Activated CD4-positive, alpha-beta memory T cell treated with anti-CD3 and anti-CD28 coated beads for 36 hours (primary cell): ENCODE results near the gene UBN1. TPM values are rescaled to one million over a fixed set of nuclear protein-coding genes. Genes with fewer than 3 reads are reported as not detected.

Source experiments
- CTCF ChIA-PET: fragments of 350-600 bp; sonication (Branson Sonifier 250); formaldehyde crosslinking; loops from one replicate; lab custom pipeline; 2021; ENCODE audit warnings: antibody characterized with exemption, inconsistent platforms; lab: Charles Lee
- POLR2A ChIA-PET: fragments of 350-600 bp; sonication (Branson Sonifier 250); formaldehyde crosslinking; loops from one replicate; lab custom pipeline; 2021; ENCODE audit warnings: antibody characterized with exemption; lab: Charles Lee
- DNase-seq: peaks from one replicate; pipeline ENCODE4 v3.0.0-alpha.2; 2020
- H3K27ac Mint-ChIP-seq: one replicate; pipeline ENCODE4 v1.8.0; 2021; ENCODE audit warnings: mixed read lengths
- H3K27me3 Mint-ChIP-seq: one replicate; pipeline ENCODE4 v1.8.0; 2021; ENCODE audit warnings: mixed read lengths
- H3K36me3 Mint-ChIP-seq: one replicate; pipeline ENCODE4 v1.8.0; 2021; ENCODE audit warnings: mixed read lengths
- H3K4me1 Mint-ChIP-seq: one replicate; pipeline ENCODE4 v1.8.0; 2021; ENCODE audit warnings: low read depth, mixed read lengths
- H3K4me3 Mint-ChIP-seq: one replicate; pipeline ENCODE4 v1.8.0; 2021; ENCODE audit warnings: mild to moderate bottlenecking, mixed read lengths
- H3K9me3 Mint-ChIP-seq: one replicate; pipeline ENCODE4 v1.8.0; 2021; ENCODE audit warnings: mixed read lengths
- intact Hi-C: fragments of 100-400 bp; cut with micrococcal nuclease; formaldehyde crosslinking; loops from one replicate; pipeline ENCODE4 v1.15.1; 2023
- total RNA-seq, 2 experiments: library from RNA; stranded (reverse); gene quantifications; one replicate each; pipeline ENCODE4 v1.2.3, GENCODE V29; 2021

Gene UBN1
- total RNA-seq, 2 experiments from 2014 or later = 24.4 TPM

DNA sequence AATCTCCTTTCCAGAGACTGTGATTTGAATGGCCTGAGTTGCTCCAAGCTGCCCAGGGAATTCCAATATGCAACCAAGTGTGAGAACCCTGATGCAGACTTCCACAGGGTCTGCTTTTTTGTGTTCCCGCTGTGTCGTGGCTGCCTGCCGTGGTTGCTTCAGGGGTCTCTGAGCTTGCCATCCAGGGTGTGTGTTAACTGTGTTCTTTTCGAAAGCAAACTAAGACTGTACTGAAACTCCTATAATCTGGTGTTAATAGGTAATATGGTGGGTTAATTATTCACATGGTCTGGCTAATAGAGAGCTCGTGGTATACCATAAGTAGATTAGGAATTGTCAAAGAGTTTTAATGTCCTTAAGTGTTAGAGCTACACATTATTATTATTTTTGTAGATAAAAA lies 20.7 kb downstream of the UBN1 start:
- no peak for DNase-seq
- ChIA-PET CTCF (no interaction called here), POLR2A (no interaction called here)
- intact Hi-C loops = no loop called here
- Mint-ChIP-seq H3K27me3 (no peaks in the 10 kb centered on the region), H3K4me1 (peaks cover 6% of the 10 kb centered on the region), H3K4me3 (no peak overlapping the region), H3K36me3 (peaks cover 22% of the 10 kb centered on the region), H3K27ac (no peak overlapping the region), H3K9me3 (no peaks in the 10 kb centered on the region)

DNA sequence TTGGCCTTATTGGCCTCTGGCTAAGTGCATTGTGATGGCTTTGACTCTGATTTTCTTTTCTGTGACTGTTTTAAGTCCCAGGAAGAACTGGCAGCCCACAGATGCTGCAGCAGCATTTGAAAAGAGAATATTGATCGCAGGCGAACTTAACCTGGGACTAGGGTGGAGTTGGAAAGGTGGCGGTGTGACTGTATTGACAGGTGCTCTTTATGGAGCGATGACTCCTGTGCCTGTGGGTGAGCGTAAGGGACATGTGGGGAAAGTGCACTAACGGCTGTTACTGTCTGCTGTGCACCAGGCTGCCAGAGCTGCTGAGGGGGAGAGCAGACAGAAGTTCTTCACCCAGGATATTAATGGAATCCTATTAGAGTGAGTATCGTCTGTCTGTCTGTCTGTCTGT lies 21.3 kb downstream of the UBN1 start:
- CTCF ChIA-PET = no interaction called here
- peaks cover 24% of the 10 kb centered on the region for H3K36me3 Mint-ChIP-seq

DNA sequence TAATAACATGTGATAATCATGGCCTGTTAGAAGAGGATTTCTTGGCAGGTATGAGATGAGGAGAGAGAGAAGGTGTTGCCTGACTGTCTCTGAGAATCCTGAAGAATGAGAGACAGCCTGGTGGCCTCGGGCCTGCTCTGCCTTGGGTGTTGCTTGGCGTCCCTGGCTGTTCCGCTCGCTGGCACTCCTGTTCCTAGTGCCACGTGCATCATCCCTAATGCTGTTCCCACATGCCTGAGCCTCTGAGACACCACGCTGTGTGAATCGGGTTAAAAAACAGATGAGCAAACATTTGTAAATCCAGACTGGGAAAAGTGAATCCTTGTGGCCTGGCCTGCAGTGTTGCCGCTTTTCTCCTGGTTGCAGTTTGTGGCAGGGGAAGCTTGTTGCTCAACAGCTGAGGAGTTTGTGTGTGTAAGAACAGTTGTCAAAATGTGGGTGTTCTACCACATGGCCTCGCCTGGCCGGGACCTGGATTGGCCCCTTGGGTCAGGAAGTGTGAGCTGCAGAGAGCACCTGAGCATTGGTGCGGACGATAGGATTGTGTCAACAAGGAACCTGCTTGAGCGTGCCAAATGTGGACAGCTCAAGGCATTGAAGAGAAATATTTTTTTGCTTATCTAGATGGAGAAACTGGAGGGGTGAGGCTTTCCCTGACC lies 22.0 kb downstream of the UBN1 start:
- POLR2A ChIA-PET = no interaction called here
- intact Hi-C loops = no loop called here
- H3K36me3 Mint-ChIP-seq = peaks cover 21% of the 10 kb centered on the region

More for the DNA sequence above, 21.3 kb downstream of the UBN1 start:
- H3K27ac Mint-ChIP-seq = no peak overlapping the region
- POLR2A ChIA-PET = no interaction called here
- intact Hi-C loops = no loop called here
- no peaks in the 10 kb centered on the region for H3K9me3 Mint-ChIP-seq
- H3K4me3 Mint-ChIP-seq = no peak overlapping the region
- DNase-seq = no peak
- H3K27me3 Mint-ChIP-seq = no peaks in the 10 kb centered on the region
- H3K4me1 Mint-ChIP-seq = peaks cover 5% of the 10 kb centered on the region

DNA sequence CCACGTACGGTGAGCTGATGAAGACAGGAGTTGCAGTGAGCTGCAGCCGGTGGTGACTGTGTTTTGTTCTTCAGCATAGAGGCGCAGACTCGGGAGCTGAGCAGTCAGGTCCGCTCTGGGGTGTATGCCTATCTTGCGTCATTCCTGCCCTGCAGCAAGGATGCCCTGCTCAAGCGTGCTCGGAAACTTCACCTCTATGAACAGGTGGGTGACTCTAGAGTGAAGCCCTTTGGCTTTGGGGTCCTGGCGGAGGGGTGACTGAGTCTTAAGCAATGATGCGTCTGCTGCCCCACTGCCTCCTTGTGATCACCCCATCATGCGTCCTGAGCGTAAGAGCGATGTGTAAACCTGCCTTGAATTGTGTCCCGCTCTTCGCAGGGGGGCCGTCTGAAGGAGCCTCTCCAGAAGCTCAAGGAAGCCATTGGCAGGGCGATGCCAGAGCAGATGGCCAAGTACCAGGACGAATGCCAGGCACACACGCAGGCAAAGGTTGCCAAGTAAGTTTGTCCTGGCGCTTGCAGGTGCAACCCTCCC lies 22.9 kb downstream of the UBN1 start:
- H3K27ac Mint-ChIP-seq = no peak overlapping the region
- H3K27me3 Mint-ChIP-seq = no peaks in the 10 kb centered on the region
- no peak overlapping the region for H3K4me3 Mint-ChIP-seq
- no peak for DNase-seq
- peaks cover 29% of the 10 kb centered on the region for H3K36me3 Mint-ChIP-seq
- POLR2A ChIA-PET = no interaction called here
- CTCF ChIA-PET = no interaction called here
- peaks cover 2% of the 10 kb centered on the region for H3K4me1 Mint-ChIP-seq
- intact Hi-C loops = no loop called here
- H3K9me3 Mint-ChIP-seq = no peaks in the 10 kb centered on the region

More for the DNA sequence above, 22.0 kb downstream of the UBN1 start:
- Mint-ChIP-seq H3K27ac (no peak overlapping the region), H3K4me1 (peaks cover 2% of the 10 kb centered on the region), H3K9me3 (no peaks in the 10 kb centered on the region), H3K27me3 (no peaks in the 10 kb centered on the region), H3K4me3 (no peak overlapping the region)
- DNase-seq = no peak
- CTCF ChIA-PET = no interaction called here

DNA sequence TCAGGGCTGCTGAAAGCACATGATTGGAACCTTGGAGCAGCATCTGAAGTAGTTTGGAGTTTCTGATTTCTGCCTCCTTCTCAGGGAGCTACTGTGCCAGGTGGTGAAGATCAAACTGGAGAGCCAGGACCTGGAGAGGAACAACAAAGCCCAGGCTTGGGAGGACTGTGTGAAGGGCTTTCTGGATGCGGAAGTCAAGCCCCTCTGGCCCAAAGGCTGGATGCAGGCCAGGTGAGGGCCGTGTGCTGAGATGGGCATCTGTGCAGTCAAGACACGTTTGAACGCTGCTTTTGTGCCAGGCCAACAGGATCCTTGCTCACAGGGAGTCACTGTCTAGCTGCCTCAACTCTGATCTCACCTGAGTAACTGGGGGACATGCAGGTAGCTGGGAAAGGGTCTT lies 23.8 kb downstream of the UBN1 start:
- H3K36me3 Mint-ChIP-seq = peaks cover 35% of the 10 kb centered on the region
- H3K27ac Mint-ChIP-seq = no peak overlapping the region

DNA sequence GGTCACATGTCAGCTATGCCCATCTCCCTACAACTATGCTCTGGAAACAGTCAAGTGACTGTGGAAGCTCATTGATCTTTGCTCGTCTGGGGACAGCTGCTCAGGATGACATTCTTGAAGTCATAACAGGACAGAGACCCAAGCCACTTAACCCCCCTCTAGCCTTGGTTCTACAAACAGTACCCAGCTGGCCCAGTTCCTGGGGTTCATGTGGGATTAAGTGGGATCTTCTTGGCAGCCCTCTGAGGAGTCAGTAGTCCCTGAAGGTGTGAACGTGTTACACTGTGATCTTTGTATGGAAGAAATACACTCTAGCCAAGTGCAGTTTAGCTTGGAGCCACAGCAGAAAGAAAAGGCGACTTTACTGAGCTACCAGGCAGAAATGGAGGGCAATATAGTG lies 25.8 kb downstream of the UBN1 start:
- no peaks in the 10 kb centered on the region for H3K27me3 Mint-ChIP-seq
- no peak for DNase-seq
- ChIA-PET POLR2A (no interaction called here), CTCF (no interaction called here)
- peaks cover 44% of the 10 kb centered on the region for H3K36me3 Mint-ChIP-seq
- intact Hi-C loops = no loop called here
- no peak overlapping the region for H3K27ac Mint-ChIP-seq
- no peaks in the 10 kb centered on the region for H3K9me3 Mint-ChIP-seq
- H3K4me1 Mint-ChIP-seq = no peaks in the 10 kb centered on the region
- H3K4me3 Mint-ChIP-seq = no peak overlapping the region

More for the DNA sequence above, 23.8 kb downstream of the UBN1 start:
- Mint-ChIP-seq H3K4me1 (peaks cover 2% of the 10 kb centered on the region), H3K27me3 (no peaks in the 10 kb centered on the region), H3K4me3 (no peak overlapping the region), H3K9me3 (no peaks in the 10 kb centered on the region)
- intact Hi-C loops = no loop called here
- POLR2A ChIA-PET = no interaction called here
- DNase-seq = no peak
- CTCF ChIA-PET = no interaction called here

DNA sequence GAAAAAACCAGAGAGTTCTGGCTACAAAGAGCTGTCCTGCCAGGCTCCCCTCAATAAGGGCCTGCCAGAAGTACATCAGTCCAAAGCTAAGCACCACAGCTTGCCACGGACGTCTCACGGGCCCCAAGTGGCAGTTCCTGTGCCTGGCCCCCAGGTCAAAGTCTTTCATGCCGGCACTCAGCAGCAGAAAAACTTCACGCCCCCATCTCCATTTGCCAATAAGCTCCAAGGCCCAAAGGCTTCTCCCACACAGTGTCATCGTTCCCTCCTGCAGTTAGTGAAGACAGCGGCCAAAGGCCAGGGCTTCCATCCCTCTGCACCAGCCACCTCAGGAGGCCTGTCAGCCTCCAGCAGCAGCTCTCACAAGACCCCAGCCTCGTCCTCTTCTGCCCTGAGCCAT lies 27.4 kb downstream of the UBN1 start:
- no peaks in the 10 kb centered on the region for H3K4me1 Mint-ChIP-seq
- no peak overlapping the region for H3K27ac Mint-ChIP-seq
- no peaks in the 10 kb centered on the region for H3K27me3 Mint-ChIP-seq
- H3K36me3 Mint-ChIP-seq = peaks cover 42% of the 10 kb centered on the region
- CTCF ChIA-PET = no interaction called here
- POLR2A ChIA-PET = interaction anchor here (0.8 kb wide), 1 partner anchor 18 kb away, joined by 3 read pairs; no protein-coding TSS in a partner anchor
- intact Hi-C loops = no loop called here
- no peaks in the 10 kb centered on the region for H3K9me3 Mint-ChIP-seq
- H3K4me3 Mint-ChIP-seq = no peak overlapping the region
- DNase-seq = no peak

DNA sequence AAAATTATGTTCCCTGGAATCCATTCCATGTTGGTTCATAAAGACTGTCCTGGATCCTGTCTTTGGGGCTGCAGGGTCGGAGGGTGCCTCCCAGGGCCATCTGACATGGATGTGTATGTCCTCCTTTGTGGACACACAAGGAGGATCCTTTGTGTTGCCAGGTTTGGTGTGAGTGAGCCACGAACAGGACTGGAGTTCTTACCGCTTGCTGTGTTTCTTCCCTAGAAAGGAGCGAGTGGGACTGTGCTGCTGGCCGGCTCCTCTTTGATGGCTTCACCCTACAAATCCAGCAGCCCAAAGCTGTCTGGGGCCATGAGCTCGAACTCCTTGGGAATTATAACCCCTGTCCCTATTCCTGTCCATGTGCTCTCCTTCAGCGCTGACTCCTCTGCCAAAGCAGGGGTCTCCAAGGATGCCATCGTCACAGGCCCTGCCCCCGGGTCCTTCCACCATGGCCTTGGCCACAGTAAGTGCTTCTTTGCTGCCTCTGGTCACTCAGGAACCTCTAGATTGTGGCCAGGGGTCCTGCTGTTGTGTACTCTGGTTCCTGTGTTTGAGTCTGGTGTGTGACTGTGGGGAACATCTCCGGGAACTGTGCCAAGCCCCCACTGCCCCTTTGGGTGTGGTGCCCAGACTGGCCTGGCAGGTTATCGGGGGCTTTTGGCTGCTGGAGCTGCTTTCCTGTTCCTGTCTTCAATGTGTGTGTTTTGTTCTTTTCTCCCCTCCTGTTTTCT lies 29.5 kb downstream of the UBN1 start:
- intact Hi-C loops = no loop called here

DNA sequence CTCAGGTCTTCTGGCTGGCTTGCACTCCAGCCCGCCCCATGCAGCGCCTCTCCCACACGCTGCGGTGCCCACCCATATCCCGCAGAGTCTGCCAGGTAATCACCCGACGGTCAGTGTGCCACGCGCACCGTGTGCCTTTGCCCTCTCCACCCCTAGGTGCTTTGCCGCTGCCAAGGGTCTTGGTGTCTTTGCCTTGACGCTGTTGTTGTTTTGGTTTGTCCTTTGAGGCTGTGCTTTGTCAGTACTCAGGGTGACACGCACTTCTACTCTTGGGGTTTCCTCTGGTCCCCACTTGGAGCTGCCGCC lies 30.1 kb downstream of the UBN1 start:
- POLR2A ChIA-PET = no interaction called here
- Mint-ChIP-seq H3K27ac (no peak overlapping the region), H3K36me3 (peaks cover 37% of the 10 kb centered on the region), H3K9me3 (no peaks in the 10 kb centered on the region), H3K4me3 (no peak overlapping the region), H3K27me3 (no peaks in the 10 kb centered on the region), H3K4me1 (no peaks in the 10 kb centered on the region)
- intact Hi-C loops = no loop called here
- no peak for DNase-seq
- CTCF ChIA-PET = no interaction called here

More for the DNA sequence above, 29.5 kb downstream of the UBN1 start:
- CTCF ChIA-PET = no interaction called here
- Mint-ChIP-seq H3K27me3 (no peaks in the 10 kb centered on the region), H3K36me3 (peaks cover 37% of the 10 kb centered on the region), H3K9me3 (no peaks in the 10 kb centered on the region), H3K4me1 (no peaks in the 10 kb centered on the region), H3K27ac (no peak overlapping the region), H3K4me3 (no peak overlapping the region)
- no peak for DNase-seq
- POLR2A ChIA-PET = no interaction called here

DNA sequence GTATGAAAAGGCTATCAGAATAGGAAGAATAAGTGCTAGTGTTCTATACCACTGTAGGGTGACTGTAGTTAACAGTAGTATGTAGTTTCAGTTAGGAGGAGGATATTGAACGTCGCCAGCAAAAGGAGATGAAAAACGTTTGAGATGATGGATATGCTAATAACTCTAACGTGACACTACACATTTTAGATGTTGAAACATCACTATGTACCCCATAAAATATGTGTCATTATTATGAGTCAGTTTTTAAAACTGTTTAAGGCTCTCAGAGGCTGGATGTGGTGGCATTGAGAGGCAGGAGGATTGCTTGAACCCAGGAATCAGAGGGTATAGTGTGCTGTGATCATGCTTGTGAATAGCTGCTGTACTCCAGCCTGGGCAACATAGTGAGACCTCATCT lies 31.8 kb downstream of the UBN1 start:
- H3K36me3 Mint-ChIP-seq = peaks cover 45% of the 10 kb centered on the region
- intact Hi-C loops = no loop called here
- DNase-seq = no peak
- H3K27me3 Mint-ChIP-seq = no peaks in the 10 kb centered on the region
- CTCF ChIA-PET = no interaction called here
- POLR2A ChIA-PET = no interaction called here
- no peaks in the 10 kb centered on the region for H3K9me3 Mint-ChIP-seq
- no peak overlapping the region for H3K4me3 Mint-ChIP-seq
- no peaks in the 10 kb centered on the region for H3K4me1 Mint-ChIP-seq
- H3K27ac Mint-ChIP-seq = no peak overlapping the region

DNA sequence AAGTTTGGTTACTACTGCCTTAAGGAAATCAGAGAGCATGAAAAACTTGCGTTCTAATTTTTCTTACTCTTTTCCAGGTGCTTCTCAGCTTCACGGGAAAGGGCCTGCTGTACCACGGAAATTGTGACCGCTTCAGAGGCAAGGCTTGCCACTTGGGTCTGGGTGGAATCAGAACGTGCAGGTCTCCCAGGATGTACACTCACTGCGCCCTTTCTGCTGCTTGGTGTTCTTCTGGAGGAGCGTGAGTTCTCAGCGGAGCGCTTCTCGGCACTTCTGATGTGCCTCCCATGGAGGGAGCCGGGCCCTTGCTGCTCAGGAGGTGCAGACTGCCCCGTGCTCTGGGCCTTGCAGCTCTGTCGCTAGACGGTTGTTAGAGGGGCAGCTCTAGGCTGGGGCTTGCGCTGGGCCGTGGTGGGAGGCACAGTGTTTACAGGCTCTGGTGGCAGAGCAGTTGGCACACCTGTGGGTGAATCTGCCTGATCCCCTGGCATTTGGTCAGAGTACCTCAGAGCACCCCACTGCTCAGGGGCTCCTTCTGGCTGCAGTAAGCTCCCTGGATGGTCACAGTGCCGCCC lies 32.8 kb downstream of the UBN1 start:
- DNase-seq = no peak
- no peaks in the 10 kb centered on the region for H3K9me3 Mint-ChIP-seq
- no peaks in the 10 kb centered on the region for H3K27me3 Mint-ChIP-seq
- intact Hi-C loops = no loop called here
- ChIA-PET CTCF (no interaction called here), POLR2A (no interaction called here)
- H3K4me3 Mint-ChIP-seq = no peak overlapping the region
- H3K27ac Mint-ChIP-seq = no peak overlapping the region
- peaks cover 47% of the 10 kb centered on the region for H3K36me3 Mint-ChIP-seq
- H3K4me1 Mint-ChIP-seq = no peaks in the 10 kb centered on the region

DNA sequence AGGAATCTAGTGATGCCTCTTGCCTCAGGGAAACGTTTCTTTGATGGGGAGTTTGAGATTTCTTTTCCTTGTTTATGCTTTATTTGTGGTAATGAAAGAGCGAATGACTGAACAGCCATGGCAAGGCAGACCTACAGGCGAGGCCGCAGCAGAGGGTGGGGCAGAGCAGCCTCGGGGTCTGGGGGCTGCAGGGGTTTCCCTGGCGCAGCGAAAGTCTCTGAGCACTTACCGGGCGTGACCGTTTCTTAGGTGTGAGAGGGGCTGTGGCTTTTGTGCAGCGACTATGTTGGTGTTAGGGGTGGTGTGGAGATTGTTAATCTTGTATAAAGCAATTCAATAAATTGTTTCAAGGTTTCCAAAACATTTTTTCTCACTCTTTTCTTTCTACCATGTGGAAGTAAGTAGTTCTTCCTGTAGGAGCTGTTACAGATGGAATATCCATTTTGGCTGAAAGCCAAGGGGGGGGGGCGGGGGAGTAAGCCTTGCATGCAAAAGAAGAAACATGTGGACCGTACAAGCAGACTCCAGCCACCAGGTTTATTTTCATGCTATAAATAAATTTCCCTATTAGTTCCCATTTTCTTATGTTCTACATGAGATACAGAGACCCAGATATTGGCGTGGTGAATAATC lies 34.8 kb downstream of the UBN1 start:
- Mint-ChIP-seq H3K4me3 (no peak overlapping the region), H3K27me3 (no peaks in the 10 kb centered on the region), H3K9me3 (no peaks in the 10 kb centered on the region), H3K27ac (no peak overlapping the region), H3K4me1 (no peaks in the 10 kb centered on the region), H3K36me3 (peaks cover 42% of the 10 kb centered on the region)
- intact Hi-C loops = no loop called here
- DNase-seq = no peak
- ChIA-PET CTCF (no interaction called here), POLR2A (no interaction called here)
